ENCODE data around the gene UBE2V1. TPM values are rescaled to one million over a fixed set of nuclear protein-coding genes. Genes with fewer than 3 reads are reported as not detected.
A peak's percentile ranks its signal among the peaks of the same experiment; 100 is the strongest.
"Not testable (repeated sequence)": the region's sequence is repeated elsewhere in the genome, so short reads cannot be mapped to it uniquely, and the experiment has no call there.

Gene UBE2V1
- total RNA-seq, 1 experiment from 2014 or later = 71.5 TPM

- no peak for DNase-seq (ENCODE audit: low read depth)
These were observed 25.1 kb upstream of the UBE2V1 start for GRCh38 chr20:50138120-50138478.

DNA sequence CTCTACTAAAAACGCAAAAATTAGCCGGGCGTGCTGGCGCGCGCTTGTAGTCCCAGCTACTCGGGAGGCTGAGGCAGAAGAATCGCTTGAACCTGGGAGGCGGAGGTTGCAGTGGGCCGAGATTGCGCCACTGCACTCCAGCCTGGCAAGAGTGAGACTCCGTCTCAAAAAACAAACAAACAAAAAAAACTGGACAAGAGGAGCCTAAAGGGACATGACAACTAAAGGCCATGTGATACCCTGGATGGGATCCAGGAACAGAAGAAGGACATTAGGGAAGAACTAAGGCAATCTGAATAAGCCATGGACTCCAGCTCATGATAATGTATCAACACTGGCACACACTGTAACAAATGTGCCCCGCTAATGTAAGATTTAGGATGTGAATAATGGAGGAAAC, 24.8 kb upstream of the UBE2V1 start:
- peak; percentile 59 for DNase-seq (ENCODE audit: low read depth)

DNA sequence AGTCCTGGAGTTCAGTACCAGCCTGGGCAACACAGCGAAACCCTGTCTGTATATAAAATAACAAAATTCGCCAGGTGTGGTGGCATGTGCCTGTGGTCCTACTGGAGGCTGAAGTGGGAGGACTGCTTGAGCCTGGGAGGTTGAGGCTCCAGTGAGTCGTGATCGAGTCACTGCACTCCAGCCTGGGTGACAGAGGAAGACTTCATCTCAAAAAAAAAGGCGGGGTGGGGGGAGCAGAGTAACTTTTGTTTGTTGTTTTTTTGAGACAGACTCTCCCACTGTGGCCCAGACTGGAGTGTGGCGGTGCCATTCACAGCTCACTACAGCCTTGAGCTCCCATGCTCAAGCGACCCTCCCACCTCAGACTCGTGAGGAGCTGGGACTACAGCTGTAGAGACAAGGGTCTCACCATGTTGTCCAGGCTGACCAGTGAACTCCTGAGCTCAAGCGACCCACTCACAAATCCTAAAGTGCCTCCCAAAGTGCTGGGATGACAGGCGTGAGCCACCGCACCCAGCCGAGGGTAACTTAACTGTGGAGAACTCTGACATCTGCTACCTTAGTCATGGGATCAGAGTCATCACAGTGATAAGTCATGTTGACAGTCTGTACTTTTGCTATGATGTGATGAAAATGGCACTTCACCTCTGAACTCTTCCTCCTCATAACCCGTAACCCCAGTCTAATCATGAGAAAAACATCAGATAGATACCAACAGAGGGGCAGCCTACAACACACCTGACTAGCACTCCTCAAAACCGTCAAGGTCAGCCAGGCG, 24.1 kb upstream of the UBE2V1 start:
- DNase-seq (ENCODE audit: low read depth) = peak; percentile 62

DNA sequence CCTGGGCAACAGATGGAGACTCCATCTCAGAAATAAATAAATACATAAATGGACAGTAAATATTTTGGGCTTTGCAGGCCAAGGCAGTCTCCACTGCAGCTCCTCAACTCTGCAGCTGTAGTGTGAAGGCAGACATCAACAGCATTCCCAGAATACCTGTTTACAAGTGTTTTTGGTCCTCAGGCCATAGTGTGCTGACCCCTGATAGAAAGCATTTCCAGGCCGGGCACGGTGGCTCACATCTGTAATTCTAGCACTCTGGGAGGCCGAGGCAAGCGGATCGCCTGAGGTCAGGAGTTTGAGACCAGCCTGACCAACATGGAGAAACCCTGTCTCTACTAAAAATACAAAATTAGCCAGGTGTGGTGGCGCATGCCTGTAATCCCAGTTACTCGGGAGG, 22.2 kb upstream of the UBE2V1 start:
- DNase-seq (ENCODE audit: low read depth) = not testable (repeated sequence)

- no peak for DNase-seq (ENCODE audit: low read depth)
These were observed 20.7 kb upstream of the UBE2V1 start for GRCh38 chr20:50133474-50134217.

GRCh38 chr20:50133041-50133440, 20.1 kb upstream of the UBE2V1 start:
- DNase-seq (ENCODE audit: low read depth) = no peak

DNA sequence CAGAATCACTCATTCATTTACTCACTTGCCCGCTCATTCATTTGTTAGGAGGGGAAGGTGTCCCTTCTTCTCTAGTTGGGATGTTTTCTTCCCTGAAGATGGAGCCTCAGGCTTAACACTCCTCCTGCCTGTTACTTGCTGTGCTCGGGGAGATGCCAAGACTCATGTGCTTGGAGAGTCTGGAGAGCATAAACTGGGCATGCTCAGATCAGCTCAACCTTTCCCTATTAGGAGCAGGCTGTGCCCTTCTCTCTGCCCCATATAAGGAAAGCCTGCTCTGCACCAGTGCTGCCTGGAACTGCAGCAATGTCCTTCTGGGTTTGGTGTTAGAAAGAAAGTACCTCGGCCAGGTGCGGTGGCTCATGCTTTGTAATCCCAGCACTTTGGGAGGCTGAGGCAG, 18.0 kb upstream of the UBE2V1 start:
- peak; percentile 50 for DNase-seq (ENCODE audit: low read depth)

- DNase-seq (ENCODE audit: low read depth) = no peak
These were observed 17.4 kb upstream of the UBE2V1 start for GRCh38 chr20:50130356-50130723.

DNA sequence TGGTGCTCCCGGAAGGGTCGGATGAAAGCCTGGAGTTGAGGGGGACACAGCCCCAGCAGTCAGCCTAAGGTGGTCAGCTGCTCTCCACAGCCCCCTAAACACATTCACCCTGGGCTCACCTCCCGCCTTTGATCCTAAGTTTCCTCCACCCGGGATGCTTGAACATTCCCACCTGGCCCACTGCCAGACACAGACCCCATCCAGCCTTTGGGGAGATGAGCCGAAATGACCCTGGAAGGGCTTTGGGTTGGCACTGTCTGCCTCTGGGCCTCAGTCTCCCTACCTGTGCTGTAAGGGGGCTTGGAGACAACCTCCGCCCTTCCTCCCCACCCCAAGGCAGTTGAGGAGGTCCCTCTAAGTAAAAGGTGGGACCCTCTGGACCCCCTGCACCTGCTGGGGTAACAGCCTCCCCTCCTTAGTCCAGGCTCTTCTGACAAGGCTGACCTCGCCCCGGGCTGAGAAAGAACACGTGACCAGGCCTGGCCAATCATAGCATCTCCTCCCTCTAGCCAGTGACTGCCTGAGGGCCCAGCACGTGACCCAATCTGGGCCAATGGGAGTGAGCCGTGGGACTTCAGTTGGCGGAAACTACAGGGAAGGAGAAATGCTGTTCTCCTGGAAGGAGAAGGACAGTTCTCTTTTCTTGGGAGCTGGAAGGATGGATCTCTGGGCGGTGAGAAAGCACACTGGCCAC, 16.9 kb upstream of the UBE2V1 start:
- no peak for DNase-seq (ENCODE audit: low read depth)

DNA sequence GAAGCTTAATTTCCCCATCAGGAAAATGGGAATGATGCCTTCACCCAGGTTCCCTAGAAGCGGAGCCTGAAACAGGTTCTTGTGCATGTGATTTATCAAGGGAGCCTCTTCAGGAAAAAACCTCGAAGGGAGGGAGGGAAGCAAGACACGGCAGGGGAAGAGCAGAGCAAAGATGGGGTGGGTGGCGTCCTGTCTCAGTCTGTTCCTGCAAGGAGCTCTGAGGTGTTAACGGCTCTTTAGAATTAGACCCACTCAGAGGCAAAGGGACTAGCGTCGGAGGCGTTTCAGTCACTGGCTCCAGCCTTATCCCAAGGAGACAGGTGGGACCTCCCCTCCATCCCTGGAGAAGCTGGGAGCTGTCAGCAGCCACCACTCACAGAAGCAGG, 15.6 kb upstream of the UBE2V1 start:
- DNase-seq (ENCODE audit: low read depth) = no peak

- no peak for DNase-seq (ENCODE audit: low read depth)
These were observed 14.9 kb upstream of the UBE2V1 start for GRCh38 chr20:50127587-50128519.

GRCh38 chr20:50126662-50127061, 13.7 kb upstream of the UBE2V1 start:
- no peak for DNase-seq (ENCODE audit: low read depth)

DNA sequence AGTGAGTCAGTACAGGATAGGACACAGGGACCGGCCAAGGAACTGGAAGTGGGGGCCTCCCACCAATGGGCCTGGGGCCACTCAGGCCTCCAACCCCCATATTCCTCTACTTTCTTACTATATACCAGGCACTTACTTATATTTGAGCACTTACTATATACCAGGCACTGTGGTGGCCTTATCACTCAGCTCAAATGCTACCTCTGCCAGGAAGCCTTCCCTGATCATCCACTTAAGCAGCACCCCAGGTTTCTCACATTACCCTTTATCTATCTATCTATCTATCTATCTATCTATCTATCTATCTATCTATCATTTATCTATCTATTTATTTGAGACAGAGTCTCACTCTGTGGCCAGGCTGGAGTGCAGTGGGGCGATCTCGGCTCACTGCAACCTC, 12.3 kb upstream of the UBE2V1 start:
- no peak for DNase-seq (ENCODE audit: low read depth)

GRCh38 chr20:50124496-50124895, 11.5 kb upstream of the UBE2V1 start:
- DNase-seq (ENCODE audit: low read depth) = no peak

- no peak for DNase-seq (ENCODE audit: low read depth)
These were observed 10.5 kb upstream of the UBE2V1 start for GRCh38 chr20:50123418-50123817.

- no peak for DNase-seq (ENCODE audit: low read depth)
These were observed 9.8 kb upstream of the UBE2V1 start for GRCh38 chr20:50122763-50123162.

GRCh38 chr20:50121858-50122271, 8.9 kb upstream of the UBE2V1 start:
- peak; percentile 61 for DNase-seq (ENCODE audit: low read depth)

GRCh38 chr20:50120935-50121693, 8.2 kb upstream of the UBE2V1 start:
- peak; percentile 98 for DNase-seq (ENCODE audit: low read depth)

DNA sequence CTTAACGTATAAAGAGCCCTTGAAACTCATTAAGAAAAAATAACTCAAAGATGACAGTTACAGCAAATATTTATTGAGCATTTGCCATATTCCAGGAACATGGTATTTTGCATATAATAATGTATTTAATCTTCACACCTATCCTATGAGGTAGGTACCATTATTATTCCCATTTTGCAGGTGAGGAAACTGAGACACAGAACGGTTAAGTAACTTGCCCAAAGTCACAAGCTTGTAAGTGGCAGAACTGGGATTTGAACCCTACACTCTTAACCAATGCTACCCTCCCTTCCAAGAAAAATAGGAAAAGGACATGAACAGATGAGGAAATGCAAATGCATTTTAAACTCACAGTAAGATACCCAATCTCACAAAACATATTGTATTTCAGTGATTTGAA, 5.3 kb upstream of the UBE2V1 start:
- no peak for DNase-seq (ENCODE audit: low read depth)

GRCh38 chr20:50116368-50116999, 3.5 kb upstream of the UBE2V1 start:
- no peak for DNase-seq (ENCODE audit: low read depth)

Measured in LHCN-M2 (cell line).